Ishikawa (cell line): ENCODE results near the gene PPP2R2C.

ENCODE experiments used
- CEBPB ChIP-seq: IDR thresholded peaks from 2 replicates; pipeline ENCODE4 v1.6.1; 2012
- CREB1 ChIP-seq: IDR thresholded peaks from 2 replicates; pipeline ENCODE4 v1.6.1; 2012; ENCODE audit warnings: low read depth
- EGR1 ChIP-seq: IDR thresholded peaks from 2 replicates; pipeline ENCODE4 v1.6.1; 2012
- EP300 ChIP-seq: IDR thresholded peaks from 2 replicates; pipeline ENCODE4 v1.6.1; 2012; ENCODE audit warnings: borderline replicate concordance
- FOXM1 ChIP-seq: IDR thresholded peaks from 2 replicates; pipeline ENCODE4 v1.6.1; 2012; ENCODE audit warnings: low read depth, borderline replicate concordance
- MAX ChIP-seq: IDR thresholded peaks from 2 replicates; pipeline ENCODE4 v1.6.1; 2012
- NFIC ChIP-seq: IDR thresholded peaks from 2 replicates; pipeline ENCODE4 v1.6.1; 2012
- RAD21 ChIP-seq: IDR thresholded peaks from 2 replicates; pipeline ENCODE4 v1.6.1; 2012; ENCODE audit warnings: low read depth
- REST ChIP-seq: IDR thresholded peaks from 2 replicates; pipeline ENCODE4 v1.6.1; 2012; ENCODE audit warnings: low read depth, mild to moderate bottlenecking
- TAF1 ChIP-seq: IDR thresholded peaks from 2 replicates; pipeline ENCODE4 v1.6.1; 2012; ENCODE audit warnings: low read depth, mild to moderate bottlenecking
- TCF12 ChIP-seq: IDR thresholded peaks from 2 replicates; pipeline ENCODE4 v1.6.1; 2012; ENCODE audit warnings: low read depth
- TEAD4 ChIP-seq: IDR thresholded peaks from 2 replicates; pipeline ENCODE4 v1.6.1; 2012
- USF1 ChIP-seq: IDR thresholded peaks from 2 replicates; pipeline ENCODE4 v1.6.1; 2012
- YY1 ChIP-seq: IDR thresholded peaks from 2 replicates; pipeline ENCODE4 v1.6.1; 2012; ENCODE audit warnings: low read depth
- ZBTB7A ChIP-seq: IDR thresholded peaks from 2 replicates; pipeline ENCODE4 v1.6.1; 2012; ENCODE audit warnings: low read depth

Gene PPP2R2C

GRCh38 chr4:6386091-6386490 lies 86.3 kb downstream of the PPP2R2C start:
- no peak for TF ChIP-seq CREB1
- TF ChIP-seq EGR1 = no peak
- no peak for TF ChIP-seq YY1
- TF ChIP-seq TAF1 = no peak
- no peak for TF ChIP-seq MAX
- TF ChIP-seq ZBTB7A = no peak
- TF ChIP-seq RAD21 = no peak
- no peak for TF ChIP-seq REST
- TF ChIP-seq USF1 = no peak
- no peak for TF ChIP-seq TEAD4
- no peak for TF ChIP-seq EP300
- no peak for TF ChIP-seq NFIC
- TF ChIP-seq TCF12 = no peak
- TF ChIP-seq CEBPB = no peak

- no peak for TF ChIP-seq RAD21
These were observed 87.1 kb downstream of the PPP2R2C start for GRCh38 chr4:6385288-6385687.

GRCh38 chr4:6384541-6384940 lies 87.9 kb downstream of the PPP2R2C start:
- TF ChIP-seq USF1 (no peak), ZBTB7A (no peak), YY1 (no peak), EP300 (no peak), EGR1 (no peak), REST (no peak), MAX (no peak), CREB1 (no peak), FOXM1 (no peak), TCF12 (no peak), NFIC (no peak), TEAD4 (no peak), RAD21 (no peak), CEBPB (no peak), TAF1 (no peak)

GRCh38 chr4:6383929-6384328 lies 88.5 kb downstream of the PPP2R2C start:
- TF ChIP-seq EP300 = no peak
- TF ChIP-seq REST = no peak
- no peak for TF ChIP-seq MAX
- TF ChIP-seq FOXM1 = no peak
- TF ChIP-seq TCF12 = no peak

- TF ChIP-seq RAD21 (no peak), ZBTB7A (no peak), YY1 (no peak), CEBPB (no peak), MAX (no peak), CREB1 (no peak), TCF12 (no peak), TAF1 (no peak), USF1 (no peak), NFIC (no peak), EGR1 (no peak), TEAD4 (no peak), EP300 (no peak), FOXM1 (no peak), REST (no peak)
These were observed 89.4 kb downstream of the PPP2R2C start for GRCh38 chr4:6383009-6383404.
